Measurements from ENCODE around the gene PLSCR3.

DNA sequence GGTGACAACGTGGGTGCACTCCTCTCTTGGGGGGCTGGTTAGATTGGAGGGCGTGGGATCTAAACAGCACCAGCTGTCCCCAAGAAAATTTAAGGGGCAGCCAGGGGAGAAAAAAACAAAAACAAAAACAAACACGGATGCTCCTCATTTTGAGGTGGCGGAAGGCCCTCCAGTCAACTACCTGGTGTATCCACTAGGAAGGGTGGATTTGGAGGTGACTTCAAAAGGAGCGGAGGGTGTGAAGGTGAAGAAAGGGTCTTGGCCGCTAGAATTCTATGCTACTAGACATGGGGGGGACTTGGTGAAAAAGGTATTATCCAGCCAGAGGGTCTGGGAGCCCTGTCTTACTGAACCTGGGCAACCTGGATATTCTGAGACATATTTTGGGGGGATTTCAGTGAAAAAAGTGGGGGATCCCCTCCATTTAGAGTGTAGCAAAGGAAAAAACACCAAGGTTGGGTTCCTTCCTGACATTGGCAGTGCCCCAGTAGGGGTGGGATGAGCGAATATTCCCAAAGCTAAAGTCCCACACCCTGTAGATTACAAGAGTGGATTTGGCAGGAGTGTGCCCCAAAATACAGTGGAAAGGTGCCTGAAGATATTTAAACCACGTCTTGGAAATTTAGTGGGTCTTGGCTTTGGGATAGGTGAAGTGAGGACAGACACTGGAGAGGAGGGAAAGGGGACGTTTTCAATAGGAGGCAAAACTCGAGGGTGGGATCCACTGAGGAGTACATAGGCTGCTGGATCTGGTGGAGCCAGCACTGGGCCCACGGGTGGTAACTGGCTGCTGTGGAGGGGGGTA is 44.5 kb upstream of the PLSCR3 start:
- TF ChIP-seq EZH2 (IDR thresholded peaks at IDR 0.05; ENCODE audit: low read depth) = no peak
- TF ChIP-seq, protein P1, sequence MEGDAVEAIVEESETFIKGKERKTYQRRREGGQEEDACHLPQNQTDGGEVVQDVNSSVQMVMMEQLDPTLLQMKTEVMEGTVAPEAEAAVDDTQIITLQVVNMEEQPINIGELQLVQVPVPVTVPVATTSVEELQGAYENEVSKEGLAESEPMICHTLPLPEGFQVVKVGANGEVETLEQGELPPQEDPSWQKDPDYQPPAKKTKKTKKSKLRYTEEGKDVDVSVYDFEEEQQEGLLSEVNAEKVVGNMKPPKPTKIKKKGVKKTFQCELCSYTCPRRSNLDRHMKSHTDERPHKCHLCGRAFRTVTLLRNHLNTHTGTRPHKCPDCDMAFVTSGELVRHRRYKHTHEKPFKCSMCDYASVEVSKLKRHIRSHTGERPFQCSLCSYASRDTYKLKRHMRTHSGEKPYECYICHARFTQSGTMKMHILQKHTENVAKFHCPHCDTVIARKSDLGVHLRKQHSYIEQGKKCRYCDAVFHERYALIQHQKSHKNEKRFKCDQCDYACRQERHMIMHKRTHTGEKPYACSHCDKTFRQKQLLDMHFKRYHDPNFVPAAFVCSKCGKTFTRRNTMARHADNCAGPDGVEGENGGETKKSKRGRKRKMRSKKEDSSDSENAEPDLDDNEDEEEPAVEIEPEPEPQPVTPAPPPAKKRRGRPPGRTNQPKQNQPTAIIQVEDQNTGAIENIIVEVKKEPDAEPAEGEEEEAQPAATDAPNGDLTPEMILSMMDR (conservative IDR thresholded peaks at IDR 0.05) = no peak
